Nucleus accumbens (tissue), 56 donors: Measurements from ENCODE around the gene EMD.

Source experiments
- DNase-seq, 56 donors: peaks; one replicate each; lab custom pipeline; 2025; lab: John Stamatoyannopoulos, UW

EMD gene

GRCh38 chrX:154354516-154354915 lies 24.6 kb upstream of the EMD start:
- DNase-seq, result no peak

GRCh38 chrX:154355094-154355775 lies 23.9 kb upstream of the EMD start:
- no peak for DNase-seq

GRCh38 chrX:154355776-154356140 lies 23.3 kb upstream of the EMD start:
- peak in 2 of 56 donors; percentile 14 to 39 for DNase-seq

- DNase-seq, result no peak
These were observed 22.5 kb upstream of the EMD start for GRCh38 chrX:154356596-154356995.

GRCh38 chrX:154357205-154357604 lies 21.9 kb upstream of the EMD start:
- DNase-seq, result no peak

- DNase-seq, result no peak
These were observed 21.1 kb upstream of the EMD start for GRCh38 chrX:154358011-154358410.

- no peak for DNase-seq
These were observed 20.3 kb upstream of the EMD start for GRCh38 chrX:154358829-154359228.

- no peak for DNase-seq
These were observed 19.5 kb upstream of the EMD start for GRCh38 chrX:154359362-154360154.

GRCh38 chrX:154360155-154360713 lies 18.9 kb upstream of the EMD start:
- no peak for DNase-seq

- DNase-seq, result no peak
These were observed 16.9 kb upstream of the EMD start for GRCh38 chrX:154362085-154362742.

- DNase-seq, result no peak
These were observed 15.2 kb upstream of the EMD start for GRCh38 chrX:154363706-154364439.

- no peak for DNase-seq
These were observed 14.0 kb upstream of the EMD start for GRCh38 chrX:154365052-154365600.

GRCh38 chrX:154365997-154366665 lies 13.0 kb upstream of the EMD start:
- no peak for DNase-seq

- DNase-seq, result peak in 34 of 56 donors; percentile 1 to 66 (median 31)
These were observed 12.4 kb upstream of the EMD start for GRCh38 chrX:154366666-154367055.

GRCh38 chrX:154367474-154368308 lies 11.4 kb upstream of the EMD start:
- no peak for DNase-seq

- DNase-seq, result peak in 5 of 56 donors; percentile 3 to 59 (median 13)
These were observed 10.3 kb upstream of the EMD start for GRCh38 chrX:154368630-154369448.

GRCh38 chrX:154369449-154370299 lies 9.4 kb upstream of the EMD start:
- DNase-seq, result peak in 39 of 56 donors; percentile 3 to 62 (median 32)
